GM23338 (cell line): ENCODE results near the gene MAGI1.

ENCODE experiments used
- CREB1 ChIP-seq: fragments of 250-450 bp; sonication (Bioruptor Pico); IDR thresholded peaks from 2 replicates; pipeline ENCODE4 v1.5.0; 2020; ENCODE audit warnings: low read depth, mild to moderate bottlenecking, moderate library complexity
- CTCF ChIP-seq, 2 experiments: fragments of 200-600 bp in 1 of 2; sonication (generic) in 1 of 2; conservative IDR thresholded peaks; 2 replicates each; pipeline versions ENCODE4 v1.5.1 to v1.6.1; 2016 to 2017; ENCODE audit warnings: antibody characterized with exemption in 2 of 2, low read depth in 2 of 2, mild to moderate bottlenecking in 2 of 2, moderate library complexity in 1 of 2
- EZH2 ChIP-seq: fragments of 200-600 bp; sonication (generic); IDR thresholded peaks from one replicate; pipeline ENCODE4 v1.8.0; 2017; ENCODE audit warnings: antibody characterized with exemption, mild to moderate bottlenecking, low read depth; ENCODE audit not compliant: unreplicated experiment
- EZH2phosphoT487 ChIP-seq: fragments of 200-600 bp; sonication (generic); IDR thresholded peaks from one replicate; pipeline ENCODE4 v1.8.1; 2018; ENCODE audit warnings: antibody characterized with exemption; ENCODE audit not compliant: unreplicated experiment
- JUNB ChIP-seq: IDR thresholded peaks from one replicate; pipeline ENCODE4 v1.6.1; 2016; ENCODE audit warnings: antibody characterized with exemption; ENCODE audit not compliant: unreplicated experiment
- NANOG ChIP-seq: IDR thresholded peaks from 2 replicates; pipeline ENCODE4 v1.6.1; 2016; ENCODE audit warnings: antibody characterized with exemption, borderline replicate concordance
- POLR2AphosphoS5 ChIP-seq: IDR thresholded peaks from 2 replicates; pipeline ENCODE4 v1.6.1; 2016; ENCODE audit warnings: antibody characterized with exemption, low read depth
- REST ChIP-seq: IDR thresholded peaks from one replicate; pipeline ENCODE4 v1.6.1; 2018; ENCODE audit warnings: antibody characterized with exemption; ENCODE audit not compliant: unreplicated experiment
- STAT1 ChIP-seq: IDR thresholded peaks from one replicate; pipeline ENCODE4 v1.6.1; 2016; ENCODE audit warnings: antibody characterized with exemption; ENCODE audit not compliant: unreplicated experiment
- ZNF114 ChIP-seq: fragments of 250-450 bp; sonication (Bioruptor Pico); IDR thresholded peaks from 2 replicates; pipeline ENCODE4 v1.5.0; 2020; ENCODE audit warnings: mild to moderate bottlenecking, moderate library complexity

- no peak for TF ChIP-seq EZH2phosphoT487
- no peak for TF ChIP-seq REST
- no peak for TF ChIP-seq POLR2AphosphoS5
- no peak for TF ChIP-seq CTCF (conservative IDR thresholded peaks at IDR 0.05; ENCODE audit: low read depth in 2 of 2)
- TF ChIP-seq EZH2, result no peak
- TF ChIP-seq ZNF114 (CRISPR knock-in tag), result no peak
- no peak for TF ChIP-seq STAT1
- no peak for TF ChIP-seq CREB1 (CRISPR knock-in tag)
- no peak for TF ChIP-seq NANOG
- no peak for TF ChIP-seq JUNB
These were observed 298.7 kb downstream of the MAGI1 start for GRCh38 chr3:65739901-65740541.
